HepG2 (cell line): ENCODE data around the gene TRIM44. TPM values are rescaled to one million over a fixed set of nuclear protein-coding genes. Genes with fewer than 3 reads are reported as not detected.

Experiments
- ATAC-seq: fragments of 200-7000 bp; cut with Tn5 transposase; 3 replicates; pipeline ENCODE4 v1.9.1; 2020; ENCODE audit warnings: mild to moderate bottlenecking, moderate library complexity
- BruUV-seq: library from RNA; stranded (reverse); fragments of 400-500 nt; replicated peaks from 2 replicates; lab custom pipeline; 2021; lab: Mats Ljungman, UMichigan
- CTCF ChIA-PET: fragments of 300-600 bp; formaldehyde crosslinking; extraction: SDS; loops from one replicate; lab custom pipeline; 2021; ENCODE audit warnings: low total read pairs, inconsistent platforms, low intra/inter-chr PET ratio; lab: Yijun Ruan, JAX
- POLR2A ChIA-PET: fragments of 350-600 bp; sonication (Branson Sonifier 250); formaldehyde crosslinking; loops from one replicate; lab custom pipeline; 2020; ENCODE audit warnings: antibody characterized with exemption, inconsistent platforms; lab: Yijun Ruan, JAX
- DNase-seq: peaks from one replicate; pipeline ENCODE4 v3.0.0-alpha.2; 2015; ENCODE audit warnings: low spot score
- FAIRE-seq: peaks from 3 replicates; lab custom pipeline; 2011; peaks lifted over from hg19 to GRCh38; lab: Jason Lieb, UNC
- H2AFZ ChIP-seq: one replicate; pipeline ENCODE4 v1.6.1; 2011; ENCODE audit warnings: low read length, inconsistent platforms
- H3K27ac ChIP-seq: fragments of 300-600 bp; 3 replicates; pipeline ENCODE4 v1.8.0; 2011; ENCODE audit warnings: mixed run types, mild to moderate bottlenecking, mixed read lengths, low read length, inconsistent platforms; ENCODE audit not compliant: insufficient read depth; ENCODE audit errors: extremely low read length
- H3K27me3 ChIP-seq, 2 experiments: fragments of 200-600 bp in 1 of 2; 2 replicates in 1 of 2; 3 replicates in 1 of 2; pipeline versions ENCODE4 v1.6.0 to v1.8.0; 2011; ENCODE audit warnings: low read length in 2 of 2, mild to moderate bottlenecking in 2 of 2, moderate library complexity in 2 of 2, inconsistent platforms in 1 of 2; ENCODE audit not compliant: insufficient read depth in 2 of 2, control insufficient read depth in 1 of 2
- H3K36me3 ChIP-seq, 2 experiments: fragments of 200-600 bp in 1 of 2; replicated peaks in 1 of 2; 2 replicates in 1 of 2; 3 replicates in 1 of 2; pipeline versions ENCODE4 v1.5.1 to v1.8.0; 2011; ENCODE audit warnings: low read length in 2 of 2, inconsistent platforms in 1 of 2; ENCODE audit not compliant: insufficient read depth in 2 of 2, control insufficient read depth in 1 of 2
- H3K4me1 ChIP-seq: 2 replicates; pipeline ENCODE4 v1.5.1; 2012; ENCODE audit warnings: low read length, inconsistent platforms; ENCODE audit not compliant: insufficient read depth
- H3K4me2 ChIP-seq: 2 replicates; pipeline ENCODE4 v1.6.0; 2011; ENCODE audit warnings: low read depth, low read length, inconsistent platforms
- H3K4me3 ChIP-seq, 3 experiments: fragments of 200-600 bp in 1 of 3; sonication (generic), shearing (Covaris generic) in 1 of 3; replicated peaks in 1 of 3; 2 replicates each; pipeline ENCODE4 v1.5.1; 2011 to 2016; ENCODE audit warnings: low read length in 3 of 3, inconsistent platforms in 2 of 3, low read depth in 2 of 3, mild to moderate bottlenecking in 2 of 3, control low read depth in 1 of 3, mixed read lengths in 1 of 3; ENCODE audit not compliant: insufficient read depth in 1 of 3
- H3K79me2 ChIP-seq: one replicate; pipeline ENCODE4 v1.6.1; 2011; ENCODE audit warnings: low read length, inconsistent platforms; ENCODE audit not compliant: insufficient read depth
- H3K9ac ChIP-seq: 2 replicates; pipeline ENCODE4 v1.6.0; 2011; ENCODE audit warnings: mild to moderate bottlenecking, low read depth, low read length, inconsistent platforms; ENCODE audit not compliant: insufficient read depth
- H3K9me3 ChIP-seq: 2 replicates; pipeline ENCODE4 v1.5.1; 2012; ENCODE audit warnings: mild to moderate bottlenecking, low read length
- H4K20me1 ChIP-seq: 2 replicates; pipeline ENCODE4 v1.6.0; 2011; ENCODE audit warnings: inconsistent platforms, mild to moderate bottlenecking, low read length, moderate library complexity; ENCODE audit not compliant: insufficient read depth
- FOXA1 ChIP-seq, 2 experiments: fragments of 450-650 bp in 1 of 2; sonication (generic) in 1 of 2; formaldehyde crosslinking in 1 of 2; IDR thresholded peaks; 2 replicates each; pipeline versions ENCODE4 v1.4.0 to v1.6.1; 2016 to 2020; ENCODE audit warnings: missing genetic modification reagents in 1 of 2
- MYC ChIP-seq: sonication (generic); formaldehyde crosslinking; IDR thresholded peaks from 2 replicates; pipeline ENCODE4 v1.9.0; 2021; ENCODE audit warnings: missing genetic modification reagents, borderline replicate concordance
- MZF1 ChIP-seq: sonication (generic); formaldehyde crosslinking; IDR thresholded peaks from 2 replicates; pipeline ENCODE4 v1.8.1; 2023; ENCODE audit warnings: mild to moderate bottlenecking, missing genetic modification reagents, borderline replicate concordance
- NKX3-1 ChIP-seq: sonication (generic); formaldehyde crosslinking; IDR thresholded peaks from 2 replicates; pipeline ENCODE4 v1.5.0; 2020; ENCODE audit warnings: missing genetic modification reagents
- NR3C1 ChIP-seq: sonication (generic); formaldehyde crosslinking; IDR thresholded peaks from 2 replicates; pipeline ENCODE4 v1.4.0; 2020; ENCODE audit warnings: missing genetic modification reagents
- SETDB1 ChIP-seq: sonication (generic); formaldehyde crosslinking; IDR thresholded peaks from 2 replicates; pipeline ENCODE4 v1.5.1; 2020; ENCODE audit warnings: missing genetic modification reagents, mild to moderate bottlenecking, borderline replicate concordance
- SOX13 ChIP-seq, 3 experiments: fragments of 450-650 bp in 1 of 3; sonication (generic) in 1 of 3; formaldehyde crosslinking in 1 of 3; IDR thresholded peaks in 2 of 3; conservative IDR thresholded peaks in 1 of 3; 2 replicates each; pipeline versions ENCODE4 v1.5.0 to v1.6.1; 2016 to 2020; ENCODE audit warnings: antibody characterized with exemption in 1 of 3, mild to moderate bottlenecking in 1 of 3, missing compliant biosample characterization in 1 of 3, missing genetic modification reagents in 1 of 3, moderate library complexity in 1 of 3
- ZBTB21 ChIP-seq: sonication (generic); formaldehyde crosslinking; IDR thresholded peaks from 2 replicates; pipeline ENCODE4 v1.4.0; 2020; ENCODE audit warnings: missing genetic modification reagents
- ZNF383 ChIP-seq: sonication (generic); formaldehyde crosslinking; IDR thresholded peaks from 2 replicates; pipeline ENCODE4 v1.4.0; 2020; ENCODE audit warnings: missing genetic modification reagents, mild to moderate bottlenecking, borderline replicate concordance
- WGBS: methylation state at CpG from one replicate; pipeline ENCODE4 v1.1.6; 2017; ENCODE audit warnings: low lambda C conversion rate; 5-methylcytosine and 5-hydroxymethylcytosine counted together
- in situ Hi-C: cut with HindIII; loops from 2 replicates; pipeline ENCODE4 v1.10.0; 2017; ENCODE audit warnings: low pct_unique_long_range_greater_than_20kb; ENCODE audit not compliant: extremely low pct_ligation_motif_present
- intact Hi-C: fragments of 100-400 bp; cut with micrococcal nuclease; formaldehyde crosslinking; loops from one replicate; pipeline ENCODE4 v1.10.0; 2022; ENCODE audit not compliant: unreplicated experiment
- polyA plus RNA-seq, 8 experiments: library from polyadenylated mRNA; depleted of rRNA in 3 of 8; stranded (reverse) in 7 of 8; unstranded in 1 of 8; fragments of >200 nt; fragmentation: Illumina TruSeq in 4 of 8; extraction: Trizol in 4 of 8; gene quantifications; 2 replicates each; pipeline versions ENCODE4 v1.2.1 to v1.2.3, GENCODE V29; 2011 to 2016; ENCODE audit warnings: low read depth in 4 of 8, missing spikeins in 1 of 8, mixed read lengths in 1 of 8; ENCODE audit not compliant: insufficient read depth in 1 of 8
- total RNA-seq, 5 experiments: library from RNA; depleted of rRNA; stranded (reverse); fragments of >200 nt; fragmentation: Illumina TruSeq; extraction: Trizol; gene quantifications; 2 replicates each; pipeline ENCODE4 v1.2.3, GENCODE V29; 2016; ENCODE audit warnings: low read depth in 1 of 5

TRIM44 gene
- total and polyA plus RNA-seq, 2 of the 13 experiments (the other 11 are each of a cell fraction or from before 2014, with no cell fraction given): 22.7 to 50.3 TPM

- BruUV-seq: no TSS peak
- Histone ChIP-seq H3K36me3 (peaks cover 2 to 4% of the 10 kb centered on the region in 2 experiments; a peak in 4 of 5 replicates), H4K20me1 (no peaks in the 10 kb centered on the region), H3K4me2 (no peak overlapping the region), H3K27me3 (no peaks in the 10 kb centered on the region), H3K27ac (no peak overlapping the region), H3K79me2 (no peaks in the 10 kb centered on the region), H2AFZ (no peak overlapping the region), H3K9ac (no peak overlapping the region), H3K4me3 (no peak overlapping the region), H3K9me3 (no peaks in the 10 kb centered on the region), H3K4me1 (no peaks in the 10 kb centered on the region)
- in situ Hi-C loops (no loop called here), intact Hi-C loops (no loop called here)
- 100% methylated on average over 1 of the region's 1 CpG for WGBS
- DNase-seq (no peak), ATAC-seq (no peak), FAIRE-seq (no peak)
- ChIA-PET CTCF (no interaction called here), POLR2A (no interaction called here)
- no peak for TF ChIP-seq NR3C1 (CRISPR knock-in tag)
- TF ChIP-seq MYC (CRISPR knock-in tag): no peak
- no peak for TF ChIP-seq MZF1
- TF ChIP-seq ZBTB21 (CRISPR knock-in tag): no peak
- TF ChIP-seq SOX13 (IDR thresholded peaks at IDR 0.05): no peak
- no peak for TF ChIP-seq SOX13 (CRISPR knock-in tag; conservative IDR thresholded peaks at IDR 0.05 in 1 of 2, IDR thresholded peaks at IDR 0.05 in 1 of 2)
- TF ChIP-seq ZNF383 (CRISPR knock-in tag): no peak
- no peak for TF ChIP-seq NKX3-1 (CRISPR knock-in tag)
- TF ChIP-seq FOXA1 (IDR thresholded peaks at IDR 0.05): no peak
- no peak for TF ChIP-seq FOXA1 (CRISPR knock-in tag; IDR thresholded peaks at IDR 0.05)
- TF ChIP-seq SETDB1 (CRISPR knock-in tag): no peak
Measured at GRCh38 chr11:35787626-35788025, 125.1 kb downstream of the TRIM44 start.
